ENCODE data around the gene PPIL6. TPM values are rescaled to one million over a fixed set of nuclear protein-coding genes. Genes with fewer than 3 reads are reported as not detected.

Gene PPIL6
- total and polyA plus RNA-seq, 5 donors, result 2.2 to 6.8 (median 3.7) TPM

- H3K27ac ChIP-seq (ENCODE audit: low read length), result no peak overlapping the region
- no peaks in the 10 kb centered on the region for H3K9me3 ChIP-seq (ENCODE audit: control insufficient read depth, low read length)
- ATAC-seq (no peak), DNase-seq (no peak)
- 91% methylated on average over 3 of the region's 3 CpGs for WGBS
- intact Hi-C loops (cut with DNase I), result no loop called here
- H3K27me3 ChIP-seq (ENCODE audit: control insufficient read depth, insufficient read depth), result no peaks in the 10 kb centered on the region
- peaks cover 4% of the 10 kb centered on the region for H3K4me1 ChIP-seq (ENCODE audit: control insufficient read depth, insufficient read depth, low read length)
- H3K4me3 ChIP-seq (ENCODE audit: low read length), result no peak overlapping the region
Measured at GRCh38 chr6:109429496-109429895, 10.9 kb downstream of the PPIL6 start.

- no peak for DNase-seq
- ATAC-seq, result peak; percentile 47 to 63
- no peaks in the 10 kb centered on the region for H3K27me3 ChIP-seq (ENCODE audit: control insufficient read depth, insufficient read depth)
- no peak overlapping the region for H3K4me3 ChIP-seq (ENCODE audit: low read length)
- intact Hi-C loops (cut with DNase I), result no loop called here
- H3K27ac ChIP-seq (ENCODE audit: low read length), result no peak overlapping the region
- H3K9me3 ChIP-seq (ENCODE audit: control insufficient read depth, low read length), result no peaks in the 10 kb centered on the region
- H3K4me1 ChIP-seq (ENCODE audit: control insufficient read depth, insufficient read depth, low read length), result peaks cover 4% of the 10 kb centered on the region
- WGBS, result 38% methylated on average over 7 of the region's 7 CpGs
Measured at GRCh38 chr6:109428889-109429477, 11.4 kb downstream of the PPIL6 start.

- Histone ChIP-seq H3K27me3 (ENCODE audit: control insufficient read depth, insufficient read depth) (no peaks in the 10 kb centered on the region), H3K4me3 (ENCODE audit: low read length) (no peak overlapping the region), H3K9me3 (ENCODE audit: control insufficient read depth, low read length) (no peaks in the 10 kb centered on the region), H3K27ac (ENCODE audit: low read length) (no peak overlapping the region), H3K4me1 (ENCODE audit: control insufficient read depth, insufficient read depth, low read length) (peaks cover 4% of the 10 kb centered on the region)
- WGBS, result 90% methylated on average over 2 of the region's 2 CpGs
- intact Hi-C loops (cut with DNase I), result no loop called here
- DNase-seq, result no peak
- no peak for ATAC-seq
Measured at GRCh38 chr6:109424946-109425345, 15.5 kb downstream of the PPIL6 start.

- no peaks in the 10 kb centered on the region for H3K4me1 ChIP-seq (ENCODE audit: control insufficient read depth, insufficient read depth, low read length)
- H3K27me3 ChIP-seq (ENCODE audit: control insufficient read depth, insufficient read depth), result no peaks in the 10 kb centered on the region
- no peak for DNase-seq
- WGBS, result 85% methylated on average over 1 of the region's 1 CpG
- intact Hi-C loops (cut with DNase I), result no loop called here
- no peaks in the 10 kb centered on the region for H3K9me3 ChIP-seq (ENCODE audit: control insufficient read depth, low read length)
- no peak overlapping the region for H3K27ac ChIP-seq (ENCODE audit: low read length)
- H3K4me3 ChIP-seq (ENCODE audit: low read length), result no peak overlapping the region
- ATAC-seq, result no peak
Measured at GRCh38 chr6:109421184-109421583, 19.2 kb downstream of the PPIL6 start.

- Histone ChIP-seq H3K4me1 (ENCODE audit: control insufficient read depth, insufficient read depth, low read length) (no peaks in the 10 kb centered on the region), H3K4me3 (ENCODE audit: low read length) (no peak overlapping the region), H3K9me3 (ENCODE audit: control insufficient read depth, low read length) (no peaks in the 10 kb centered on the region), H3K27ac (ENCODE audit: low read length) (no peak overlapping the region), H3K27me3 (ENCODE audit: control insufficient read depth, insufficient read depth) (no peaks in the 10 kb centered on the region)
- intact Hi-C loops (cut with DNase I), result no loop called here
- ATAC-seq, result no peak
- WGBS, result 52% methylated on average over 1 of the region's 1 CpG
- no peak for DNase-seq
Measured at GRCh38 chr6:109420751-109421150, 19.7 kb downstream of the PPIL6 start.

- no peaks in the 10 kb centered on the region for H3K9me3 ChIP-seq (ENCODE audit: control insufficient read depth, low read length)
- no peak overlapping the region for H3K27ac ChIP-seq (ENCODE audit: low read length)
- intact Hi-C loops (cut with DNase I), result no loop called here
- no peak for ATAC-seq
- no peak overlapping the region for H3K4me3 ChIP-seq (ENCODE audit: low read length)
- no peak for DNase-seq
- 94% methylated on average over 4 of the region's 4 CpGs for WGBS
- no peaks in the 10 kb centered on the region for H3K4me1 ChIP-seq (ENCODE audit: control insufficient read depth, insufficient read depth, low read length)
- H3K27me3 ChIP-seq (ENCODE audit: control insufficient read depth, insufficient read depth), result no peaks in the 10 kb centered on the region
Measured at GRCh38 chr6:109417646-109418045, 22.8 kb downstream of the PPIL6 start.

- Histone ChIP-seq H3K27me3 (ENCODE audit: control insufficient read depth, insufficient read depth) (no peaks in the 10 kb centered on the region), H3K4me1 (ENCODE audit: control insufficient read depth, insufficient read depth, low read length) (no peaks in the 10 kb centered on the region), H3K27ac (ENCODE audit: low read length) (no peak overlapping the region), H3K4me3 (ENCODE audit: low read length) (no peak overlapping the region), H3K9me3 (ENCODE audit: control insufficient read depth, low read length) (no peaks in the 10 kb centered on the region)
- WGBS, result 93% methylated on average over 2 of the region's 2 CpGs
- no peak for DNase-seq
- intact Hi-C loops (cut with DNase I), result no loop called here
- ATAC-seq, result no peak
Measured at GRCh38 chr6:109411034-109411433, 29.4 kb downstream of the PPIL6 start.

- ATAC-seq, result peak in 1 of 2 donors; percentile 41
- WGBS, result 83% methylated on average over 4 of the region's 4 CpGs
Measured at GRCh38 chr6:109406196-109406595, 34.2 kb downstream of the PPIL6 start.

GRCh38 chr6:109397020-109397419 lies 43.4 kb downstream of the PPIL6 start:
- no peak overlapping the region for H3K4me3 ChIP-seq (ENCODE audit: low read length)
- no peak overlapping the region for H3K27ac ChIP-seq (ENCODE audit: low read length)
- no peak for DNase-seq
- H3K27me3 ChIP-seq (ENCODE audit: control insufficient read depth, insufficient read depth), result no peaks in the 10 kb centered on the region
- H3K9me3 ChIP-seq (ENCODE audit: control insufficient read depth, low read length), result no peaks in the 10 kb centered on the region
- ATAC-seq, result peak; percentile 50 to 75
- intact Hi-C loops (cut with DNase I), result loop anchor here in 1 of 4 donors (5.0 kb wide), 1 partner anchor 210 kb away; no protein-coding TSS in a partner anchor
- 75% methylated on average over 4 of the region's 4 CpGs for WGBS
- H3K4me1 ChIP-seq (ENCODE audit: control insufficient read depth, insufficient read depth, low read length), result no peaks in the 10 kb centered on the region

More at GRCh38 chr6:109406196-109406595, 34.2 kb downstream of the PPIL6 start:
- intact Hi-C loops (cut with DNase I), result no loop called here
- no peaks in the 10 kb centered on the region for H3K27me3 ChIP-seq (ENCODE audit: control insufficient read depth, insufficient read depth)
- no peaks in the 10 kb centered on the region for H3K4me1 ChIP-seq (ENCODE audit: control insufficient read depth, insufficient read depth, low read length)
- no peak overlapping the region for H3K4me3 ChIP-seq (ENCODE audit: low read length)
- H3K9me3 ChIP-seq (ENCODE audit: control insufficient read depth, low read length), result no peaks in the 10 kb centered on the region
- no peak overlapping the region for H3K27ac ChIP-seq (ENCODE audit: low read length)
- no peak for DNase-seq

- WGBS, result 91% methylated on average over 12 of the region's 12 CpGs
- H3K9me3 ChIP-seq (ENCODE audit: control insufficient read depth, low read length), result no peaks in the 10 kb centered on the region
- no peak overlapping the region for H3K27ac ChIP-seq (ENCODE audit: low read length)
- H3K27me3 ChIP-seq (ENCODE audit: control insufficient read depth, insufficient read depth), result no peaks in the 10 kb centered on the region
- no peak overlapping the region for H3K4me3 ChIP-seq (ENCODE audit: low read length)
- H3K4me1 ChIP-seq (ENCODE audit: control insufficient read depth, insufficient read depth, low read length), result no peaks in the 10 kb centered on the region
- no peak for DNase-seq
- intact Hi-C loops (cut with DNase I), result loop anchor here in 1 of 4 donors (5.0 kb wide), 1 partner anchor 209 kb away; no protein-coding TSS in a partner anchor
- ATAC-seq, result no peak
Measured at GRCh38 chr6:109396046-109396718, 44.2 kb downstream of the PPIL6 start.

GRCh38 chr6:109393886-109394281 lies 46.5 kb downstream of the PPIL6 start:
- no peak for ATAC-seq
- no peak overlapping the region for H3K27ac ChIP-seq (ENCODE audit: low read length)
- no peaks in the 10 kb centered on the region for H3K27me3 ChIP-seq (ENCODE audit: control insufficient read depth, insufficient read depth)
- no peak overlapping the region for H3K4me3 ChIP-seq (ENCODE audit: low read length)
- DNase-seq, result no peak
- no peaks in the 10 kb centered on the region for H3K4me1 ChIP-seq (ENCODE audit: control insufficient read depth, insufficient read depth, low read length)
- 80% methylated on average over 2 of the region's 2 CpGs for WGBS
- H3K9me3 ChIP-seq (ENCODE audit: control insufficient read depth, low read length), result no peaks in the 10 kb centered on the region
- intact Hi-C loops (cut with DNase I), result no loop called here
